HG03064 (cell line): ENCODE results near the gene MATN3.

Source experiments
- ATAC-seq: cut with Tn5 transposase; IDR thresholded peaks from one replicate; pipeline ENCODE4 v1.9.1; 2021; ENCODE audit warnings: low read depth; ENCODE audit not compliant: unreplicated experiment

The MATN3 gene

DNA sequence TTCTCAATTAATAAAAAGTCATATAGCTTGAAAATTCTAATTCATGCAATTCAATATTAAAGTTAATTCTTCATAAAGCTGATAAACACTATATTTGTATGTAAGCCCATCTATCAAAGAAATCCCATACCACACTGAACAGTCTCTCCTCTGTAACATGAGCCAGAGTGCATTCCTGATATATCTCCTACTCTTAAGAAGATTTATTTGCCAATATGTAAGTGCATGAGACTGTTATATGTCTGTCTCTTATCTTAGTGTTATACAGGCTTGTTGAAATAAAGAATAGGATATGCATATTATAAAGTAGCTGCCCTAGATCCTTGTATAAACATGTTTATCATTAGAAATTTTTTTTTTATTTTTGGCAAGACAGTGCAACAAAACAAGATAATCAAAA lies 70.3 kb downstream of the MATN3 start:
- ATAC-seq: no peak
